ENCODE data around the gene CCDC91. TPM values are rescaled to one million over a fixed set of nuclear protein-coding genes. Genes with fewer than 3 reads are reported as not detected.

Gene CCDC91
- total RNA-seq, 1 donor from 2014 or later: 30.2 TPM

- intact Hi-C loops (cut with DNase I): no loop called here
- ATAC-seq: no peak
Measured at GRCh38 chr12:28234444-28234843, 44.2 kb downstream of the CCDC91 start.

GRCh38 chr12:28235015-28235414, 44.8 kb downstream of the CCDC91 start:
- Histone ChIP-seq H3K9me3 (no peaks in the 10 kb centered on the region), H3K36me3 (no peaks in the 10 kb centered on the region), H3K27me3 (ENCODE audit: low read depth) (no peaks in the 10 kb centered on the region), H3K27ac (no peak overlapping the region), H3K4me1 (peaks cover 7% of the 10 kb centered on the region), H3K4me3 (no peak overlapping the region)
- no peak for ATAC-seq
- no peak for TF ChIP-seq CTCF (IDR thresholded peaks at IDR 0.05)
- intact Hi-C loops (cut with DNase I): no loop called here
- no peak for DNase-seq

More at GRCh38 chr12:28234444-28234843, 44.2 kb downstream of the CCDC91 start:
- peaks cover 13% of the 10 kb centered on the region for H3K4me1 ChIP-seq
- no peak for TF ChIP-seq CTCF (IDR thresholded peaks at IDR 0.05)
- no peak overlapping the region for H3K27ac ChIP-seq
- no peaks in the 10 kb centered on the region for H3K9me3 ChIP-seq
- H3K4me3 ChIP-seq: no peak overlapping the region
- H3K36me3 ChIP-seq: no peaks in the 10 kb centered on the region
- no peak for DNase-seq
- H3K27me3 ChIP-seq (ENCODE audit: low read depth): no peaks in the 10 kb centered on the region

GRCh38 chr12:28235985-28236384, 45.7 kb downstream of the CCDC91 start:
- H3K4me1 ChIP-seq: peaks cover 7% of the 10 kb centered on the region
- no peaks in the 10 kb centered on the region for H3K9me3 ChIP-seq
- H3K27me3 ChIP-seq (ENCODE audit: low read depth): no peaks in the 10 kb centered on the region
- H3K27ac ChIP-seq: no peak overlapping the region
- intact Hi-C loops (cut with DNase I): no loop called here
- H3K4me3 ChIP-seq: no peak overlapping the region
- DNase-seq (no peak), ATAC-seq (no peak)
- no peaks in the 10 kb centered on the region for H3K36me3 ChIP-seq
- no peak for TF ChIP-seq CTCF (IDR thresholded peaks at IDR 0.05)

GRCh38 chr12:28237423-28237822, 47.2 kb downstream of the CCDC91 start:
- DNase-seq (no peak), ATAC-seq (no peak)
- intact Hi-C loops (cut with DNase I): no loop called here
- Histone ChIP-seq H3K9me3 (no peaks in the 10 kb centered on the region), H3K36me3 (no peaks in the 10 kb centered on the region), H3K4me1 (no peaks in the 10 kb centered on the region), H3K27me3 (ENCODE audit: low read depth) (no peaks in the 10 kb centered on the region), H3K4me3 (no peak overlapping the region), H3K27ac (no peak overlapping the region)
- no peak for TF ChIP-seq CTCF (IDR thresholded peaks at IDR 0.05)

GRCh38 chr12:28239918-28240317, 49.7 kb downstream of the CCDC91 start:
- Histone ChIP-seq H3K4me3 (no peak overlapping the region), H3K36me3 (no peaks in the 10 kb centered on the region), H3K27me3 (ENCODE audit: low read depth) (no peaks in the 10 kb centered on the region), H3K4me1 (no peaks in the 10 kb centered on the region), H3K9me3 (no peaks in the 10 kb centered on the region), H3K27ac (no peak overlapping the region)
- TF ChIP-seq CTCF (IDR thresholded peaks at IDR 0.05): no peak
- intact Hi-C loops (cut with DNase I): no loop called here
- ATAC-seq (no peak), DNase-seq (no peak)

GRCh38 chr12:28240853-28241252, 50.6 kb downstream of the CCDC91 start:
- H3K36me3 ChIP-seq: no peaks in the 10 kb centered on the region
- H3K9me3 ChIP-seq: no peaks in the 10 kb centered on the region
- ATAC-seq: no peak
- no peaks in the 10 kb centered on the region for H3K4me1 ChIP-seq
- no peak for TF ChIP-seq CTCF (IDR thresholded peaks at IDR 0.05)
- no peaks in the 10 kb centered on the region for H3K27me3 ChIP-seq (ENCODE audit: low read depth)
- no peak overlapping the region for H3K4me3 ChIP-seq
- no peak overlapping the region for H3K27ac ChIP-seq
- intact Hi-C loops (cut with DNase I): no loop called here
- no peak for DNase-seq
